ACHN (cell line): Measurements from ENCODE around the gene CHN2.
A peak's percentile ranks its signal among the peaks of the same experiment; 100 is the strongest.

Experiments used
- DNase-seq: peaks from one replicate; pipeline ENCODE4 v3.0.0-alpha.2; 2015
- in situ Hi-C: cut with HindIII; loops from 2 replicates; pipeline ENCODE4 v1.10.0; 2017; ENCODE audit warnings: low sequenced_read_pairs, low pct_ligation_motif_present, low pct_unique_long_range_greater_than_20kb

The CHN2 gene

DNA sequence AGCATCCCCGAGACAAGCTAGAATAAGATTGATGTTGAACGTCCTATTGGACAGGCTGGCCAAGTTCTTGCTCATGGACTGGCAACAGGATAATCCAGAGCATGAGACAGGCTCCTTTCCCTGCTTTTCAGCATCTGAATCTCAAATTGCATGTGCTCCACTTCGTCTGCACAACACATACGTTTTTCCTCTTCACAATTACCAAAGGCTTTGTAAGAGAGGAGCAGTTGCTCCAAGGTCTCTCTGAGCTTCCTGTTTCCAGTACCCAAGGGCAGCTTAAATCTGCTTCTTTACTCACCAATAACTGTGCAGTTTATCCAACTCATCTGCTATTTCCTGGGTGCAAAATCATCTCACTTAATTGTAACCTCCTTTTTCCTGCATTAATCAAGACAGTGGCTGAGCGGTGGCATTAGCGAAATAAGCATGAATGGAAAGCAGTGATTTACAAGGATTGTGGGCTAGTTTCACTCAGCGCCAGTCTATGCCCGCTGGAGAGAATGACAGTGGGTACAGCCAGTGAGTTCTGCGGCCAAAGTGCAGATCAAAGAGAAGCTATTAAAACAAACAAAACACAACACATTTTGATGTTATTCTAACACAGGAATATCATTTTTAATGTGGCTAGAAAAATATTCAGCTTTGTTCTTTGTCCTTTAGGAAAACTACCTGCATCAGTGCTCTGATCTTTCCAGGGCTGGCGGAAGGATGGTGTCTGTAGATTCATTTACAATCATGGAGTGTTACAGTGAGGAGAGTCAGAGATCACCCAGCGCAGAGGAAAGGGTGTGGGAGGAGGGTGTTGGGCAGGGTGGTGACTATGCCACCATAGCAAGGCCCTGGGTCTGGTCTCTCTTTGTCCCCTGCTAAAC lies 79.8 kb downstream of the CHN2 start:
- DNase-seq: no peak
- in situ Hi-C loops: no loop called here

DNA sequence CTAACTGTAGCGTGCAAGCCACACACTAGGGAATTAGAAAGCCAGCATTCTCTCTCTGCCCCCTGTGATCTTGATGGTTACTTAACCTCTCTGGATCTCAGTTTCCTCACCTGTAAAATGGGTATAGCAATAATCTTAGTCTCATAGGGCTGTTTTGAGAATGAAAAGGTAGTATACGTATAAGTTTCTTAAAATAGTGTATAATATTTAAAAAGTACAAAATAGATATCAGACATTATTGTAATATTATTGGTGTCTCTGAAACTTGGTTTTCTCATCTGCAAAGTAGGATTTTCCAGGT lies 80.4 kb downstream of the CHN2 start:
- no peak for DNase-seq
- in situ Hi-C loops: no loop called here

DNA sequence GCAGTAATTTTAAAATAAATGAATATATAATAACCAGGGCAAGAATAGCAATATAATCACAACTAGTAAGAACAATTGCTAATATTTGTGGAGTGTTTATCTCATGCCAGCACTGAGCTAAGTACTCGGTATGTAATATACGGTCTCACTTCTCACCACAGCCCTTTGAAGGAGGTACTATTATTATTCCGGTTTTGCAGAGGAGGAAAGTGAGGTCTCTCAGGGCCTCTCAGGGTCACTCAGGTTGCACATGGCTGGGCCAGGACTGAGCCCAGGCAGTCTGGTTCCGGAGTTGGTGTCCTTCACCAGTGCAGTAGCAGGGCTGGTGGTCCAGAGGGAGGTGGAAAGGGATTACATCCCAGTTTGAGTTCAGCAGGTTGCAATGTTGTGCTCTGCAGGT lies 80.9 kb downstream of the CHN2 start:
- in situ Hi-C loops: no loop called here
- DNase-seq: no peak

DNA sequence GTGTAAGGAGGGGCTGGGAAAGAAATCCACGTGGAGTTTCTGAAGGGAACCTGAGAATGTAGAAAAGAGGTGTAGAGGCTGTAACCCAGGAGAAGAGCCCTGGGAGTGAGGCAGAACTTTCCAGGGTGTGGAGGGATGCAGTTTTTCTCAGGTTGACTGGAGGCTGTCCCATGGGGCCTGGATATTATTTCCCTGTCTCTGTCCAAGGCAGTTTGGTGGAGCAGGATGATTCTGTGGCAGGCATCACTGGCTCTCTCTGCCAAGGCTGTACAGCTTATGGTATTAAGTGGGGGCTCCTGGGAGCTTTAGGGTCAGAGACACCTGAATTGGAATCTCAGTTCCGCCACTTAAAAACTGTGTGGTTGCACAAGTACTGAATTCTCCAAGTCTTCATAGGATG lies 81.6 kb downstream of the CHN2 start:
- in situ Hi-C loops: no loop called here
- no peak for DNase-seq

DNA sequence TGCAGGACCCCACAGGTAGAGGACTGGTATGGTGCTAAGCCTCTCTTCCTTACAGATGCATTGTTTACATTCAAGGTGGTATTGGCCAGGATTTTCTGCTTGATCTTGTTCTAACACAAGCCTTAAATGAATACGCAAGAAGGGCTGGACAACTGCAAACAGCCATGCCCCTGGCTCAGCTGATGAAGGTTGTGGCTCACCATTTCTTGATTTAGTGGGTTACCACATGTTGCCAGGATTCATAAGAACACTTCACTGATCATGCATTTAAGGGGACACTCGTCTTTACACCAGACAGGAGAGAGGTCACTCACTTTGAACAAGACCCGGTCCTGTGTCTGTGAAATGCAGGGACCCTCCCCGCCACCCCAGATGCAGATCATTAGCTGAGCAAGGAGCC lies 82.2 kb downstream of the CHN2 start:
- in situ Hi-C loops: no loop called here
- DNase-seq: no peak

DNA sequence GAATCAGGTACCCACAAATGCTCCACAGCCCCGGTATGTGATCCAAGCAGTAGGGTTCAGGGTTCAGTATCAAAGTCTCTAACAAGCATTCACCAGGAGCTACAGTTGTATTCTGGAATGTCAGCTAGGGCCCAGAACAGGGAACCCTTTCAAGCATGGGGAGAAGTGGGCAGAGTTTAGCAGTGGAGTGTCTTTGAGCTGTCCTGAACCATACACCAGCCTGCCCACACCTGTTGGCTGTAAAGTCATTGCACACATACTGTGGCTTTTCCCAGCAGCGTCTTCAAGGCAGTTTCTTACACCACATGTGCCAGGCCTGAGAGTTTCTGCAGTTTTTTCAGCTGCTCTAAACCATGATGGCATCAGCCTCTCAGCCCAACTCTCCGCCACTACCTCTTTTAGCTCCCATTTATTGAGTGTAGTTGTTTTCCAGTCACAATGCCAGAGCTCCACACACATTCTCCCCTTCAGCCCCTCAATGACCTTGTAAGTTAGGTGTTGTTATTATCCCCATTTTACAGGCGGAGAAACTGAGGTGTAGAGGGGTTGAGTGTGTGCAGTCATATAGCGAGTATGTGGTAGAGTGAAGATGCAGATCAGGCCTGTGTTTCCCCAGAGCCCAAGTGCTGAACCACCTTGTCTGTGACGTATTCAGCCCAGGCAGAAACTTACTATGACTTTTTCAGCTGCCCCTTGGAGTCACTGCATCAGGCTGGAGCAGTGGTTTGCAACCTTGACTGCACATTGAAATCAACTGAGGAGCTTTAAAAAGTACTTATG lies 83.1 kb downstream of the CHN2 start:
- DNase-seq: no peak
- in situ Hi-C loops: no loop called here

DNA sequence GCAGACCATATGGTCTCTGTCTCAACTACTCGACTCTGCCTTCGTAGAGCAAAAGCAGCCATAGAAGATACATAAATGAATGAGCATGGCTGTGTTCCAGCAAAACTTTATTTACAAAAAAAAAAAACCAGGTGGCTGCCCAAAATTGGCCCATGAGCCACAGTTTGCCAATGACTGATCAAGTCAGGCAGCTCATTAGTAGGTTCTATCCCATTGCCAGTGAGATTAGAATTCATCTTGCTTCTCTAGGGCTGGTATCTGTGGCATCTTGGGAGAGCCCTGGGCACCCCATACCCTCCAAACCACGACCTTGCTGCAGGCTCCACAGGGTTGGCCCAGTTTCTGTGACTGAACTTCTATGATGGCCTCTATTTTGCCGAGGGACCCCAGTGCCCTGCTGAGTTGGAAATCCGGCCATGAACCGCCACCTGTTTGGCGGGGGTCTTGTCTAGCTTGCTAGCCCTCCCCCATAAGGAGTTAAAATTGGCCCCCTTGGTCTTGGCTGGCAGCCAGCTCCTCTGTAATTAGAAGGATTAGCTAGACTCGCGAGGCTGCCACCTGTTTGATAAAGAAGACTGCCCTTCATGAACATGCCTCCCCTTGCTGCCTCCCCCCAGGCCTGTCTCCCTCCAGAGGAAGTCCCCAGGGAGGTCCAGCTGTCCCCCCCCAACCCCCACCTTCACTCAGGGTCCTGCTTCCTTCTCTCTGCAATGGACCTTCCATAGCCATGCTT lies 83.9 kb downstream of the CHN2 start:
- in situ Hi-C loops: no loop called here
- DNase-seq: no peak

DNA sequence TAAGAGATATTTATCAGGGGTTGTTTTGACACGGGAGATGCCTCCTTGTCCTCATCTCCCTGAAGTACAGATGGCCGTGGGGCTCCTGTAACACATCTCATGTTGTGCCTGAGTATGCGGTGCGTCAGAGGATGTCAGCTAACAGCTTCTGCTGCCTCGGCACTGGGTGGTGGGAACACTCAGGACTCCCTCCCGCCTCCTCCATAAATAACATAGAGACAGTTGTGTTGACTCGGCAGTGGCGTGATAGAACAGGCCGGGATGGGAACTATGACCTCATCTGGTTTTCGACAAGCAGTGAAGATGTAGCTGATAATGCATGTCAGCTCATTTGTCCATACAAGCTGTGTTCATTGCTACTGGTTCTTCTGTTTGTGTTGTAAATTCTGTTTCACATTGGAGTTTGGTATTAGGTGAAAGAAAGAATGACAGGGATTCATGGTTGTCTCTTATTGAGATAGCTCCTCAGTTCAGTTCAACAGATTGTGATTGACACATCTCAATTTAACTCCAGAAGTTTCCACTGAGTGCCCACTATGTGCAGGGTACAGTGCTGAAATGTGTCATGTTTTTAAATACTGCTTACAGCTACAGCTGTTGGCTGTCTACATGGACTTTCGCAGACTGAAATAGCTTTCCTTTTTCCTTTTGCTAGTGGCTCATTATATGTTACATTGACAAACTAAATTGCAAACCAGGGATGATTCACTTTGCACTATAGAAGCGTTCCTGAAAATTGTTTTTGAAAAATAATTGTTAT lies 87.4 kb downstream of the CHN2 start:
- in situ Hi-C loops: no loop called here
- no peak for DNase-seq

DNA sequence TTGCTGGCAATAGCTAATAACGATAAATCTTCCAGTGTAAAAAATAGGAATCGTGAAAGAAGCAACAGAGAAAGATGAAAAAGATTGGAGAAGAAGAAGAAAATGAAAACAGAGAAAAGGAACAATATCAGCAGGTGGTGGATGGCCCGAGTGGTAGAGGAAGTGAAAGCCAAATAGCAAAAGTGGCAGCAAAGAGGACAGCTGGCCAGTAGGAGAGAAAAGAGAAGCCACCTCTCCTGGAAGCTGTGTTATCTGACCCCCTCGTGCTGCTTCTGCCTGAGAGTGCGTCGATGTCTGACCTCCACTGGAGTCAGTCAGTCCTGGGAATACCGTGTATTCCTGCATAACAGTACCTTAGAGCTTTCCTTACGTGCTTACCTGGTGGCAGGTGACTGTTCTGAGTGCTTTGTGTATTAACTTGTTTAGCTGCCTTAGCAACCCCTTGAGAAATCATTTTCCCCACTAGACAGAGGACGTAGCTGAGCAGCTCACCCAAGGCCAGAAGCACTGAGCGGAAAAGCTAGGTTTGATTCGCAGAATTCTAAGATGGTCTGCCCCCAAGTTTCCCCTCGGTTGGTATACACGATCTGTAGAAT lies 88.3 kb downstream of the CHN2 start:
- DNase-seq: no peak
- in situ Hi-C loops: no loop called here

DNA sequence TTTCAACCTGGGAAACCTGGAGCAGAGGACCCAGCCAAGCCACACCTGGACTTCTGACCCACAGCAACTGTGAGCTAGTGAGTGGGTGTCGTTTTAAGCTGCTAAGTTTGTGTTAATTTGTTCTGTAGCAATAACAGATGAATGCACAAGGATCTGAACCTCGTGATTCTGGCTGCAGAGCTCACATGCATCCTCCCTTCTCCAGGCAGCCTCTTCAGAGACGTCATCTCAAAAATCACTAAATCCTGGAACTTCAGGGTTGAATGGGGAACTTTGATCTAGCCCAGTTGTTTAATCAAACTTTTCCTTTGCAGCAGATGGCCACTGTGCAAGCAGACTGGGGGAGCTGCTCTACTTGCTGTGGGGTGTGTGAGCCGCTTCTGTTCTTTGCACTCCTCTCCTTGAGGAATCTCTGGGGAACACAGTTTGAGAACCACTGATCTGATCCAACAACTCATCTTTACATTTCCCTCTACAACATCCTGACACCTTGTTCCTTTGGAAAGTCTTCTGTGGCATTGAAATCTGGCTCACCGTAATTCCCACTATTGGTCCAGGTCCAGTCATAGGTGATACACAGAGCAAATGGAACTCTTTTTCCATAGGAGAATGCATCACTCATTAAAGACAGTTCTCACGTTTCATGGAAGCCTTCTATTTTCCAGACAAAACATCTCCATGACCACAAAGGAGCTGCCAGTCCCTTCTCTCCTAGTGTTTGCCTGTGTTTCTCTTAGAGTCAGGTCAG lies 90.3 kb downstream of the CHN2 start:
- DNase-seq: no peak
- in situ Hi-C loops: no loop called here

DNA sequence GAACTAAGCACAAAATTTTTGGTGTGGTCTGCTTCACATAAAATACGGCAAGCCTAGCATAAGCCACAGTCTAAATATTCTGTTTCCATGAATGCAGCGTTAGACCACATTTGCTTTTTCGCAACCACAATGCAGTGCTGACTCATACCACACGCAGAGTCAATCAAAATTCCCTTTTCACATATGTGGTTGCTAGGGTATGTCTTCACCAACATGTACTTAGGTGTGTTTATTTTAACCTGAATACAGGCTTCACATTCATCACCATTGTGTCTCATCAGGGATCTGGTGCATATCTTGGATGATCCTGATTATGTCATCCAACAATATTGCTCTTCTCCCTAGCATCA lies 90.8 kb downstream of the CHN2 start:
- peak; percentile 91 for DNase-seq
- in situ Hi-C loops: no loop called here

DNA sequence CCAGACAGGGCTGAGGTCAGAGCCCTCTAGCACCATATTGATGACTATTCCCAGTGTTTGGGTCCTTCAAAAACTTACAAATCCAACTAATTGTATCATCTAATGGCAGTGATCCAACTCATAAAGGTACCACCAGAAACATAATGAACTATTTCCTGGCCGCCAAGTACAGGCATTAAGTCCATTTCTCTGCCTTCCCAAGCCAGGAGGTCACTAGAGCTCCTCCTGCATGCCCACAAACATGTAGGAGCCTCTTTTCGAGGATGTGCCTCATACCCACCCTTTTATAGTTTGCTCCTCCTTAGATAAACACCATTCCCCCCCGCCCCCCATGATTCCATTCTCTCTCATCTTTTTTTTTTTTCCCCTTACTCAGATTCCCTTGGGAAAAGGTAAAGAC lies 91.3 kb downstream of the CHN2 start:
- in situ Hi-C loops: no loop called here
- no peak for DNase-seq

DNA sequence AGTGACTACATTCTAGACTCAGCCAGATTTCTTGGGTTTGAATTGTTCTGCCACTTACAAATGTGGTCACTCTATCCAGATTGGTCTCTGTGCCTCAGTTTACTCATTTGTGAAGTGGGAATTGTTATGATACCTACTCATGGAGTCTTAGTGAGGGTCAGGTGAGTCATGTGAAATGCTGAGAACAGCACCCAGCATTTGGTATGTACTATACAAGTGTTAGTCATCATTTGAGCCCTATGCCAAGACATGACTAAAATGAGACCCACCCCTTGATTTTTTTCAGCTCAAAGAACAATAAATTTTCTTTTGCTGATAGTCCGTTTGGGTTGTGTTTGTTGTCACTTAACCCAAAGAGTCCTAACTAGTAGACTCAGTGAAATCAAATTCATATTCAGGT lies 92.8 kb downstream of the CHN2 start:
- DNase-seq: peak; percentile 88

DNA sequence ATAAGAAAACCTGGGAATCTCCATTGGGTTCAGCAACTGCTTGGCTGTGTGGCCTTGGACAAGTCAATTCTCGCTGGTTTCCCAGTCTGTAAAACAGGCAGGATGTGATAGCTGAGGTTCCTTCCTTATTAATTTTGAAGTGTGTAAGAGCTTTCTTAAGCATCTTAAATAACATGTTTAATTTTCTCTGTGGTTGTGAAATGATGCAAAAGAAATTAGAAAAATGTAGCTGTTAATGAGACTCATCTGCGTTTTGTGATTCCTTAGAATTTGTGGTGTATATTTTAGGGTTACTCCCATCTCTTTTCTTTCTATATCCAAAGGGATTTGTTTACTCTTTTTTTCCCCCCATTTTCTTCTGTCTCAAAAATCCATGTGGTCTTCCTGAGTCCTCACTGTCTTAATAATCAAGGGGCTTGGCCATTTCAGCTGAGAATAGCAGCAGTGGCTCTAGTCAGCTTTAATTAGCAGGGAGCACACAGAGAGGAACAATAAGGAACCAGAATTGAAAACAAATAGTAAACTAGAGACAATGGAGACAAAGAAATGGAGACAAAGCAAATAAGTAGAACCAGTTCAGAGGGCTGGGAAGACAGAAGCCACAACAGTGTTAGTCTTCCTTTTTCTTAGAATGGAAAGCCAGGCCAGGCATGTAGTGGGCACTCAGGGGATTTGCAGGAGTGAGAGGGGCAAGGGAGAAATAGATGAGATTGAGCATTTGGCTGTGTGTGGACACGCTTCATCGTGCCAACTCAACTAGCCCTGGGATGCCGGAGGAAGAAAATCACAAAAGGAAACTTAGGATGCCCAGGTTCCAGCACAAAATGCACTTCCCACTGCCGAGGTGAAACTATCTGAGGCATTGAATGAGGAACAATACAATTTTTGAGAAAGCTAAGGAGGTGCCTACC lies 93.9 kb downstream of the CHN2 start:
- in situ Hi-C loops: no loop called here
- DNase-seq: no peak

More for the DNA sequence above, 92.8 kb downstream of the CHN2 start:
- in situ Hi-C loops: no loop called here

DNA sequence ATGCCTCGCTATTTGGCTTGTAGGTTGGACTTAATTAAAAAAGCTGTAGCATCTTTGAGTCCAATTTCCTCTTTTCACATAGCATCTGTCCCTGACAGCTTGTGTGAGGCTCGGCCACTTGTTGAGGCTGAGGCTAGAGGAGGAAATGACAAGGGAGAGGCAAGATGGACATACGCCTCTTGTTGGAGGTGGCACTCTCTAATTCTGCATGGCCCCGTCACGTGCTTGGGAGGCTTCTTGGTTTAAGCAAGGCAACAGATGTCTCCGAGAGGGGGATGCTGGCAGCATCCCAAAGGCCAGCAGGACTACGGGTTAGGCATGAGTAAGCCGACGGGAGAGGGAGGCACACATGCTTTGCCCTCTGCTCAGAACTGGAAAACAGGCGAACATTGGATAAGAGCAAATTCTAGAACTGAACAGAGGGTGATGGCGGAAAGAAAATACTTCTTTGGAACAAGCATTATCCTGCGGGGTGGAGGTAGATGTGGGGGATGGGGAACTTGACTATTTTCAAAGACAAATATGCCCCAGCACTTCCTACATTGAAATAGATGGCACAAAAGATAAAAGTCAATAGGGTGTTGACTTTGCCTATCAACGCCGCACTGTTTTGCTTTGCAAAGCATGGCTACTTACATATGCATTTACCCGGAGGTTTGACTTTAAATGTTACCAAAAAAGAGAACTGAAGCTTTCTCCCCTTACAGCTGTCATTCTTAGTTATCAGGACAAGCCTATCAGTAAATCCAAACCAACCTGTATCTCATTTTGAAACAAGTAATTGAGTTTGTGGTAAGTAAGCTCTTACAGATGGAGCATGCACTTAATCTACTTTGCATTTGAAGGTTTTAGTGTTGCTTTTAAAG lies 94.8 kb downstream of the CHN2 start:
- in situ Hi-C loops: no loop called here
- DNase-seq: no peak

DNA sequence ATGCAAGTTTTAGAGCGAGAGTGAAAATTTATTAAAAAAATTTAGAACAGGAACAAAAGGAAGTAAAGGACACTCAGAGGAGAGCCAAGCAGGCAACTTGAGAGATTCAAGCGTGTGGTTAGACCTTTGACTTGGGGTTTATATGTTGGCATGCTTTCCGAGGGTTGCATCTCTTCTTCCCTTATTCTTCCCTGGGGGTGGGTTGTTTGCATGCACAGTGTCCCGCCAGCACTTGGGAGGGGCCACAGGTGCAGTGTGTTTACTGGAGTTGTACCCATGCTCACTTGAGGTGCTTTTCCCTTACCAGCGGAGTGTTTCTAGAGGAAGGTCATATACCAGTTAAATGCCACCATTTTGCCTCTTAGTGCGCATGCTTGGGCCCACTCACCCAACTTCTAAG lies 96.3 kb downstream of the CHN2 start:
- DNase-seq: no peak
- in situ Hi-C loops: no loop called here
